HG02970 (cell line): ENCODE results near the gene TMEM121.
"Not testable (repeated sequence)": the region's sequence is repeated elsewhere in the genome, so short reads cannot be mapped to it uniquely, and the experiment has no call there.

Source experiments
- ATAC-seq: cut with Tn5 transposase; IDR thresholded peaks from one replicate; pipeline ENCODE4 v1.9.1; 2021; ENCODE audit warnings: mild to moderate bottlenecking, moderate library complexity, moderate number of reproducible peaks; ENCODE audit not compliant: unreplicated experiment, low FRiP score

TMEM121 gene

DNA sequence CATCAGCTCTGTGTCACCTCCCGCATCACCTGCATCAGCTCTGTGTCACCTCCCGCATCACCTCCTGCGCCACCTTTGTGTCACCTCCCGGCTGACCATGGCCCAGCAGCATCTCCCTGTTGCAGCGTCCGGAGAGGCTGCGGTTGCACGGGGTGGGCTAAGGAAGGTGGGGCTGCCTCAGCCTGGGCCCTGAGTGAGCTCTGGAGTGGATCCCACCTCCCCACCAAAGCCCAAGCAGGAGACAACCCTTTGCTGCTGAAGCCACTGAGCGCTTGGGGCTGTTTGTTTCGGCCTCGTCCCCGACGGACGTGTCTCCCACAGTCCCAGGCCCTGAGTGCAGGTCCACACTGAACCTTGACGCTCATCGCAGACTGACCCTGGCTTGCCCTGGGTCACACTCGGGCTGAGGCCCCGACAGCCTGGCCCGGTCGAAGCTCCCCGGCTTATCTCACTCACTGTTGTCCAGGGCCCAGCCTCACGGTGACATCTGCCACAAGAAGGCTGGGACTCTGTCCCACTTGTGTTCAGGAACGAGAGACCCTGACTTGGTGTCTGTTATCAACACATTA lies 12.2 kb downstream of the TMEM121 start:
- ATAC-seq, result no peak

DNA sequence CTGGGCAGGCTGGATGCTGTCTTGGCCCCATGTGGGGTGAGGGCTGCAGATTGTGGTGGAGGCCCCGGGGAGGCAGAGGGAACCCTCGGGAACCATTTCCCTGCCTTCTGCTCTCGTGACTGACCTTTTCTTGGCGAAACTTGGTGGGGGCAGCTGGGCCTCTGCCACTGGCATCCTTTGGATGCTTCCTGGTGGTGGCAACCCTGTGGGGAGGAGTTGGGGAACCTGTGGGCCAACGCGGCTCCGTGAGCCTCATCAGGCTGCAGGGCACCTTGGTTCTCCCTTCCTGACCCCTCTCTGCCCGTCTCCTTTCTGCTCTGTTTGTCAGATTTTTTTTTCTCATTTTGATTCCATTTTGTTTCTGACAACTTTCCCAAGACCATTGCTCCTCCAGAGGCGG lies 14.4 kb downstream of the TMEM121 start:
- ATAC-seq, result no peak

DNA sequence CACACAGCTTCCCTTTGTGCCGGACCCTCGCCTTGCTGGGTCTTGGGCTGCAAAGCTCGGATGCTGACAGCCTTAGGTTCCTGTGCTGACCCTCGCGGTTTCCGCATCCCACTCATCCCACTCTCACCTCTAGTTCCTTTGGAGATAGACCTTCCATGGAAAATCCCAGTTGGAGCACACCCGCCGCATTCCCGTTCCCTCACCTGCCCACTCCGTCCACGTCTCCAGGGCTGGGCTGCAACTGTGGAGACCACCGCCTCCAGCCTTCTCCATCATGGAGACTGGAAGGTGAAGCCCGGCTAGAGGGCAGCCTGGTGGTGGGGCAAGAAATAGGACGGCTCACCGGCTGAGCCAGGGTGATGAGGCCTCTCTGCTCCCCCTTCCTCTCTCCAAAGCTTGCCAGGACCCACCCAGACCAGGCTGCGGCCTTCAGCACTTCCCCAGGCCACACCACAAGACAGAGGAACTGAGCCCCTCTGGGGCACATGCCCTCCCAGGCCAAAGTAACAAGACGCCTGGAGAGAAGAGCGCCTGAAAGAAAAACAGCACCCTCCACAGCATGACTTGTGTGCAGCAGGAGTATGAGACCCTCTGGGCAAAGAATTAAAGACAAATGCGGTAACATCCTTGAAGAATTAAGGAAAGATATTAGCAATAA lies 15.0 kb downstream of the TMEM121 start:
- no peak for ATAC-seq

DNA sequence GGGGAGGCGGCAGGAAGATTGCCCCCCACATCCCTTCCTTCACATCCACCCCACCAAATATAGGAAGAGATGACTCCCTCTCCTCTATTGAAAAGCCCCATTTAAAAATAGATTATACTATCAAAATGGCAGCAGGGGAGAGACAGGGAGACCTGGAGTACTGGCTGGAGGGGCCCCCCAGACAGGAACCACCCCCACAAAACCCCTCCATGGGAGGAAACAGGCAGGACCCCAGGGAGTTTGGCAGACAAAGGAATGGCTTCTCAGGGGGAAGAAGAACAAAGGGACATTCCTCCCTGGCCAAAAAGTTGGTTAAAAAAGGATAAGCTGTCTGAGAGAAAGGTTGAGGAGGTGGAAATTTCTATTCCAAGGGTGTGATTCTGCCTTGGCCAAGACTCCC lies 19.3 kb downstream of the TMEM121 start:
- not testable (repeated sequence) for ATAC-seq

DNA sequence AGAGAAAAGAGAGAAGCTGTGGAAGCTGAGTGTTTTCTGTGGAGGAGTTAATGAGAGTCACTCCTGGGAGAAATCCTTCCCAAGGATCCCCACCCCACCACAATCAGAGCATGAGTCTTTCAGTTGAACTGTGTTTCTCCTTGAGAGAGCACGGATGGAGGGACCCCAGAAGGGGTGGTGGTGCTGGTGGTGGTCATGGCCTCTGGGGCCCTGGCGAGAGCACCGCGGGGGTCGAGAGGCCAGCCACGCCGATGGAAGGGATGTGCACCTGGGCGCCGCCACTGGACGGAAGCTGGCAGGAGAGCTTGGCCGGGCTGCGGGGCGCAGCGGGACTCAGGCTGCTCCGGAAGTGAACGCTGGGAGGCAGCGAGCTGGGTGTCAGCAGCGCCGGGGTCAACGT lies 20.0 kb downstream of the TMEM121 start:
- ATAC-seq, result not testable (repeated sequence)

DNA sequence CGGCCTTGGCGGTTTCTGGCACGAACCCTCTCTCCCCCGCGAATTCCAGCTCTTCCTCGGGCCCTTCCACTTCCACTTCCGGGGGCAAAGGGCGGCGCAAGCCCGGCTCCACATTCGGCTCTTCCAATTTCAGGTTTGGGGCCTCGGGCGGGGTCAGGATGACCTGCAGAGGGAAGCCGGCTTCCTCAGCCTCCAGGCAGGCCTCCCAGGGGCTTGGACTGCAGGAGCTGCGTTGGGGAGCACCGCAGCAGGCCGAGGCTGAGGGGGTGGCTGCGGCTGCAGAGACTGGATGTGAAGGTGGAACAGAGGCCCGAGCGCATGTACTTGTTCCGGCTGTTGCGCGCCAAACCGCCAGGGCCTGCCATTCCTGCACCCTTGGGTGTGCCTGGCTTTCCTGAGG lies 20.7 kb downstream of the TMEM121 start:
- not testable (repeated sequence) for ATAC-seq

DNA sequence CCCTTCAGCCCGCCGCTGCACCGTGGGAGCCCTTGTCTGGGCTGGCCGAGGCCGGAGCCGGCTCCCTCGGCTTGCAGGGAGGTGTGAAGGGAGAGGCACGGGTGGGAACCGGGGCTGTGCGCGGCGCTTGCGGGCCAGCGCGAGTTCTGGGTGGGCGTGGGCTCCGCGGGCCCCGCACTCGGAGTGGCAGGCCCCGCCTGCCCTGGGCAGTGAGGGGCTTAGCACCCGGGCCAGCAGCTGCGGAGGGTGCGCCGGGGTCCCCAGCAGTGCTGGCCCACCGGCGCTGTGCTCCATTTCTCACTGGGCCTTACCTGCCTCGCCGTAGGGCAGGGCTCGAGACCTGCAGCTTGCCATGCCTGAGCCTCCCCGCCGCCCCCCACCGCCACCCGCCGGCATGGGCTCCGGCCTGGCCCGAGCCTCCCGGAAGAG lies 21.4 kb downstream of the TMEM121 start:
- ATAC-seq, result no peak

DNA sequence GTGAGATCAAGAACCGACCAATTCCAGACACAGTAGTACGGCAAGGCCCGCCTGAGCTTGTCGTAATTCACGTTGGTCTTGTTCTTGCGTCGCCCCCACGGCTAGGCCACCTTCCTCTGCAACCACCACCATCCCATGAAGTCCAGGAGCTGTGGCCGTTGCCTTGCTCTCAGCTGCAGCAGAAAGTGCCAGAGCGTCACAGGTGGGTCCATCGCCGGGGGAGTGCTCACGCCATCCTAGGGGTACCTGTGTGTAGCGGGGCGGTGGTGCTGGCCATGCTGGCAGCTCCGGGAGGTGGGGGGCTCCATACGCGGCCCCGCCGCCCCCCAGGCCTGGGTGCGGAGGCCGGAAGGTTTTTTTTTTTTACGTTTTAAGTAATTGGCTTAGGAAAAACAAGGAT lies 23.1 kb downstream of the TMEM121 start:
- no peak for ATAC-seq

DNA sequence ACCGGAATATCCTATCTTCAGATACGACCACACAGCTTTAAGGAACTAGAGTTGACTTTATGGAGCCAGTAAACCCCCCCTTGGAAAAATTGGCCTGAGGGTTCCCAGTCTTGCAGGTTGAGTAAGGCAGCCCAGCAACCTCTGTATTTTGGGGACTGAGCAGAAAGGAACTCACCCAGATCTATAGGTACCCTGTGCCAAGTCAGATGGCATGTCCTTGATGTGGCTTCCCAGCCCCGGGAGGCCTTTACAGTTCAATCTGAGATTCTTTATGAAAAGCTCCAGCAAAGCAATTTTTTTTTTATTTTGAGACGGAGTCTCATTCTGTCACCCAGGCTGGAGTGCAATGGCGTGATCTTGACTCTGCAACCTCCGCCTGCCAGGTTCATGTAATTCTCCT lies 27.6 kb downstream of the TMEM121 start:
- ATAC-seq, result no peak

DNA sequence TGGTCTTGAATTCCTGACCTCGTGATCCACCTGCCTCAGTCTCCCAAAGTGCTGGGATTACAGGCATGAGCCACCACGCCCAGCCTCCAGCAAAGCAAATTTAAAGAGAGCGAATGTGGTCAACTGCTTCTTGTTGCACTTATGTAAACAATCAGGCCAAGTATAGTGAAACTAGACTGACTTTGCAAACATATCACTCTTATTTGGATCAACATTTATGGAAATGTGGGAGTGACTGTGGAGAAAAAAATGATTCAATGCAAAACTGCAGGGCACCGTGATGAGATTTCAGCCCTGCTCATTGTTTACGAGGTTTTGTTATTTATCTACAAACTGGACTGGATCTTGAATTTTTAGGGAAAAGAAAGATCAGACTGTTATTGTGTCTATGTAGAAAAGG lies 28.1 kb downstream of the TMEM121 start:
- no peak for ATAC-seq

DNA sequence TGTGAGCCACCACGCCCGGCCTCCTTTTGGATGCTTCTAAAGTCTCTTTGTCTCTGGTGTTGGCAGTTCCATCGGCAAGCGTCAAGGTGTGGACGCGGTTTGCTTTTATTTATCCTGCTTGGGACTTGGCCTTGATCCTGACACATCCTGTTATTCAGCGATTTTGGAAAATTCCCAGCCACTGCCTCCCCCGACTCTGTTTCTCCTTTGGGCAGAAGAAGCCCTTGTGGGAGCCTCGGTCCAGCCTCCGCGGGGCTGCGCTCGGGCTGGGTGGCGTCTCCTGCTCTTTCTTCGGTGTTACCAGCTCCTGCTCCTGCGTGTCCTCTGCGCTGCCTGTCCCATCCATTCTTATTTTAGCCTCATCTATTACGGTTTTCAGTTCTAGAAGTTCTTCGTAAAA lies 31.3 kb downstream of the TMEM121 start:
- not testable (repeated sequence) for ATAC-seq

DNA sequence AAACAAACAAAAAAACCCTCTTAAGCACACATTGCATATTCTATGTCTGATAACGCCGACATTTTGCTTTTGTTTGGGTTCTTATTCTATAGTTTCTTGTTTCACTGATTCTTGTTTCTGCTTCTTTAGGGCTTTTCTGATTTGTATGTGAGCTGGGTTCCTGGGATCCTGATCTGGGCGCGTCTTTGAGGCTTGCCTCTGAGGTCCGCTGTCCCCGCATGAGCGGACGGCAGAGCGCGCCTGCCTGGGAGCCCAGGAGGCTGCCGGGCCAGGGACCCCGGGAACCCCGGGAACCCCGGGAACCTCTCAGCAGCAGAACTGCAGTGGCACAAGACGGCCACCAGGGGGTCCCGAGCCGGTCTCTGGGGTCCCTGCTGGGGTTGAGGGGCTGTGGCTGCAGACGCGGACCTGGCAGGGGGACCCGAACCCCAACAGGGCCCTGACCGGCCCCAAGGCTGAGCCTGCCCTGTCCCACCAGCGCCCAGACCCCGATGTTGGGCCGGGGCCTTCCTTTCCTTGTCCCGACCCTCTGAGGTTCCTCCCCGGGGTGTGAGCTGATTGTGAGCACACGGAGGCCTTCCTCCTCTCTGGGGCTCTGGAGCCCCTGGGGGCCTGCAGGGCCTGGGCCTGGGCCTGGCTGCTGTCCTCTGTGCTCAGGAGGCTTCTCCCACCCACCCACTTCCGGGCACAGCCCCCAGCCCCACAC lies 32.2 kb downstream of the TMEM121 start:
- not testable (repeated sequence) for ATAC-seq

DNA sequence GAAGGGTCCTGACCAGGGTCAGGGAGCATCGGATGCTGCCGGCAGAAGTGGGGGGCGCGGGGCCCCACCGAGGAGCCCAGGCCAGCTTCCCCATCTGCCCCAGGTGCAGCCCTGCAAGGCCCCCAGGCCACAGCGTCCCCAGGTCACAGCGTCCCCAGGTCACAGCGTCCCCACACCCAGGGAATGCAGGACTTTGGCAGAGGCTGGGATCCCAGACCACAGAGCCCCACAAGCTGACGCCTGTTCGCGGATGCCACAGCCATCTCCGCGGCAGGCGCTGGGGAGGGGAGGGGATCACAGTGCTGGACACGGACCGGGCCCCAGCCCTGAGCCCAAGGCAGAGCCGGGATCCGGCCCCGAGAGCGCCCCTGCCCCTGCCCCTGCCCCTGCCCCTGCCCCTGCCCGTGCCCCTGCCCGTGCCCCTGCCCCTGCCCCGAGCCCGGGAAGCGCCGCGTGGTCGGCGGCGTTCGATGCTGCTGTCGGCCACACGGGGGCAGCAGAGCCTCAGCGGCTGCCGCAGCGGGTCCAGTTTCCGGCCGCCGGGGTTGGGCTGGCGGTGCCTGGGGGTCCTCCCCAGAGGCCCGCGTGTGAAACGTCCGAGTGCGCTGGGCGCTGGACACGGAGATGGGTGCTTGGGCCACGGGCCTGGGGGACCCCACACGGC lies 33.1 kb downstream of the TMEM121 start:
- peak; percentile 44 for ATAC-seq

DNA sequence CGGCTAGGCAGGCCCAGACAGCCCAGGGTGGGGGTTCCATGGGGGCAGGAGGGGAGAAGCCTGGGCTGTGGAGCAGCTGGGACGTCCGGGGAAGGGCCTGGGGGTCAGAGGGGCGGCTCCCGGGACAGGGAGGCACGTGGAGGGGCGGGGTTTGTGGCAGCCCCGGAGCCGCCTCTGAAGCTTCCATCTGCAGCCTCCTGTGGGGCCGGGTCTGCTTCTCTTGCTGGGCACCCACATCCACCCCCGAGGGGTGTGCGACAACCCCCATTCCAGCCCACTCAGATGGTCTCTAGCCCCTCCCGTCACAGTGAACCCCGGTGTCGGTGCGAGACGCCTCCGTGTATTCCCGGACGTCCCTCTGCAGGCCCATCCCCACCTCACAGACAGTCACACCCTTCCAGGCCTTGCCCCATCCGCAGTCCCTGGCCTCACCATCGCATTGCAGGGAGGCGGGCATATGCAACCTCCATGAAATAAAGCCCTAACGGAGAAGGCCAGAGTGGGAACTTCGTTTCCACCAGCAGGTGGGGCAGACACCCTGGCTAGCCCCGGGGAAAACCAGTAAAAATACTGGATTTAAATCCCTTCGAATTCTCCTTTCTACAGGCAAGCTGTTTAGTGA lies 33.8 kb downstream of the TMEM121 start:
- ATAC-seq, result peak; percentile 59

DNA sequence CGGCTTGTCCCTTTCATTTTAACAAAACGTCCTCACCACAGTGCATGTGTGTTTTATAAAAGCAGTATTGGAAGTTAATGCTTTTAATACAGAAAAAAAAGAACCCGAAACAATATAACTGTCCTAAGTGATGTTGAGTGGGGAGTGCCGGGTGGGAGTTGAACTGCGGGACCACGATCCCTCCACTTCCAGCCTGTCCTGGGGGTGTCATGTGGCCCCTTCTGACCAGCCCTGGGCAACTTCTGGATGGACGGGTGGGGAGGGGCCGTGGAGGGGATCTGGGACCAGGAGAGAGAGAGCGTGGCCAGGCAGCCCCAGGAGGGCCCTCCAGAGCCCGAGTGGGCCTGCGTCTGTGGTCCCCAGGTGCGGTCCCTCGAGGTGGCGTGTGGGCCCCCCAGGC lies 35.0 kb downstream of the TMEM121 start:
- ATAC-seq, result not testable (repeated sequence)

DNA sequence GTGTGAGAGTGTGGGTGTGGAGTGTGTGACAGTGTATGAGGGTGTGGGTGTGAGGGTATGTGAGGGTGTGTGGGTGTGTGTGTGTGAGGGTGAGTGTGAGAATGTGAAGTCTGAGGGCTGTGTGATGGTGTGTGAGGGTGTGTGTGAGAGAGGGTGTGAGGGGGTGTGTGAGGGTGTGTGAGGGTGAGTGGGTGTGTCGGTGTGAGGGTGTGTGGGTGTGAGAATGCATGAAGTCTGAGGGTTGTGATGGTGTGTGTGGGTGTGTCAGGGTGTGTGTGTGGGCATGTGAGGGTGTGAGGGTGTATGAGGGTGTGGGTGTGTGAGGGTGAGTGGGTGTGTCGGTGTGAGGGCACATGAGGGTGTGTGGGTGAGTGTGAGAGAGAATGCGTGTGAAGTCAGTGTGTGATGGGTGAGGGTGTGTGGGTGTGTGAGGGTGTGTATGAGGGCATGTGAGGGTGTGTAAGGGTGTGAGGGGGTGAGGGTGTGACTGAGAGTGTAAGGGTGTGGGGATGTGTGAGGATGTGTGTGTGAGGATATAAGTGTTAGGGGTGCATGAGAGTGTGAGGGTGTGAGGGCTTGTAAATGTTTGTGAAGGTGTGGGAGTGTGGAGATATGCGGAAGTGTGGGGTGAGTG lies 36.4 kb downstream of the TMEM121 start:
- ATAC-seq, result no peak

DNA sequence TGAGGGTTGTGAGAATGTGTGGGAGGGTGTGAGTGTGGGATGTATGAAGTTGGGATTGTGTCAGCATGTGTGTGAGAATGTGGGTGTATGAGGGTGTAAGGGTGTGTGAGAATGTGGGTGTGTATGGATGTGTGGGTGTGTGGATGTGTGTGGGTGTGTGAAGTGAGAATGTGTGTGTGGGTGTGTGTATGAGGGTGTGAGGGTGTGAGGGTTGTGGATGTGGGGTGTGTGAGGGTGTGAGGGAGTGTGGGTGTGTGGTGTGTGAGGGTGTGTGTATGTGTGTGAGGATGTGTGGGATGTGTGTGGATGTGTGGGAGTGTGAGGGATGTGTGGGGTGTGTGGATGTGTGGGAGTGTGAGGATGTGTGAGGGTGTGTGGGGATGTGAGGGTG lies 37.0 kb downstream of the TMEM121 start:
- ATAC-seq, result no peak

DNA sequence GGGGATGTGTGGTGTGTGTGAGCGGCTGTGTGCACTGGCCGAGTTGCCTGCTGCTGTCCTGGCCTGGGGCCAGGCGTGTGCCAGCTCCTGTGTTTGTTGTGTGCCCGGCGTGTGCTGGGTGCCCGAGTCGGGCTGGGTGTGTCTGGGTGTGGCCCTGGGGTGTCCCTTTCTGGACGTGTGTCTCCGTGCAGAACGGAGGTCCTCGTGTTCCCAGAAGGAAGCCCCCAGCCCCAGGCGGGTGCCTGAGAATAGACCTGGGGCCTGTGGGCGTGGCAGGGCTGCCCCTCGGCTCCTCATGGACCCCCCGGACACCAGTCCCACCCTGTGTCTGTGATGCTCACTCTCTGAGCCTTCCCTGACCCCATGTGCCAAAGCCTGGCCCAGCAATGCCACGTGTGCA lies 38.2 kb downstream of the TMEM121 start:
- ATAC-seq, result not testable (repeated sequence)

DNA sequence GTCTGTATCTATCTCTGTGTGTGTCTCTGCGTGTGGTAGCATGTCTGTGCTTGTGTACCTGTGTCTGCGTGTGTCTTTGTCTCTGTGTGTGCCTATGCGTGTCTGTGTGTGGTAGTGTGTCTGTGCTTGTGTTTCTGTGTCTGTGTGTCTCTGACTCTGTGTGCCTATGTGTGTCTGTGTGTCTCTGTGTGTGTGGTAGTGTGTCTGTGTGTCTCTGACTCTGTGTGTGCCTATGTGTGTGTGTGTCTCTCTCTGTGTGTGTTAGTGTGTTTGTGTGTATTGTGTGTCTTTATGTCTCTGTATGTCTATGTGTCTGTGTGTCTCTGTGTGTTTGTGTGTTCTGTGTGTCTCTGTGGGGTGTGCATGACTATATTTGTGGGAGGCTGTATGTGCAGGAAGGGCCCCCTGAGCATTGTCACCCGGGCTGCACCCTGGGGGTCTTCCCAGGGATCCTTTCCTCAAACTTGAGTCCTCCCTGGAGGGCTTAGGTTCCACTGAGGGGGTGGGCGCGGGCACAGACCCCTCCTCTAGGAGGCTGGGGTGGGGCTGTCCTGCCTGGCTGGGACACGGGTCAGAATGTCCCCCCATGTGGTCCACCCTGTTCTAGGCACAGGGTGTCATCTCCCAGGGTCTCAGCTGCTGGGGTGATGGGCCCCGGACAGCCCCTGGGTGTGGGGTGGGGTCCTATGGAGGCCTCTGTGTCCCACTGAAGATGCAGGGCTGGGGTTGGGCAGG lies 39.0 kb downstream of the TMEM121 start:
- ATAC-seq, result not testable (repeated sequence)
